ENCODE measurements around the gene CCDC7. TPM values are rescaled to one million over a fixed set of nuclear protein-coding genes. Genes with fewer than 3 reads are reported as not detected.
A peak's percentile ranks its signal among the peaks of the same experiment; 100 is the strongest.

CCDC7 gene
- total and polyA plus RNA-seq, 4 experiments from 2014 or later, result 7.7 to 90.5 (median 41.8) TPM

GRCh38 chr10:32851301-32851700 lies 405.4 kb downstream of the CCDC7 start:
- Histone ChIP-seq H3K36me3 (ENCODE audit: insufficient read depth, low read length) (no peaks in the 10 kb centered on the region), H3K4me1 (ENCODE audit: insufficient read depth, low read length) (no peaks in the 10 kb centered on the region), H3K27me3 (ENCODE audit: insufficient read depth, low read length) (no peaks in the 10 kb centered on the region), H3K9me3 (ENCODE audit: control insufficient read depth in 1 of 2, low read length in 2 of 2) (no peaks in the 10 kb centered on the region), H3K27ac (ENCODE audit: low read depth, low read length) (no peak overlapping the region), H3K4me3 (ENCODE audit: low read length in 2 of 2) (no peak overlapping the region)
- ChIA-PET CTCF (ENCODE audit: partially characterized antibody) (no interaction called here), POLR2A (ENCODE audit: partially characterized antibody) (no interaction called here)
- Mint-ChIP-seq H3K27me3 (no peaks in the 10 kb centered on the region), H3K4me3 (no peak overlapping the region), H3K9me3 (no peaks in the 10 kb centered on the region), H3K36me3 (peaks cover 0 to 6% of the 10 kb centered on the region in 2 donors), H3K4me1 (peaks cover 4 to 9% (median 9%) of the 10 kb centered on the region in 4 donors), H3K27ac (no peak overlapping the region)
- intact Hi-C loops (cut with micrococcal nuclease), result no loop called here
- no peak for DNase-seq

DNA sequence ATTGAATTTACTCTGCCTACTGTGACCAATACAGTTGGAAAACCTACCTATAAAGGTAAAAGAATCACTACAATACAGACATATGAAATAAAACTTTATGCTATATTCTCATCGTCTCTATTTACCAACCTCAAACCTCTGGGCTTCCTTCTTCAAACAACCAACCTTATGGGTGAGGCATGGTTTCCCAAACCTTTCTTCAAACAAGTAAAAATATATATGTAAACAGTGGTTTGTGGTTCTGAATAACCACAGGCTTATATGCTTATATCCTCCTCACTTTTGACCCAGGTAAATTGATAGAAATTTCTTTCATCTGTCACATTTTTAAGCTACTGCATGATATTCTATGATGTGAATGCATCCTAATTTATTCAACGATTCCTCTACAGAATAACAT lies 408.5 kb downstream of the CCDC7 start:
- Mint-ChIP-seq H3K4me1 (peaks cover 4 to 9% (median 9%) of the 10 kb centered on the region in 4 donors), H3K4me3 (peak overlapping the region in 1 of 8 donors; percentile 37), H3K36me3 (peaks cover 0 to 4% of the 10 kb centered on the region in 2 donors), H3K27me3 (no peaks in the 10 kb centered on the region), H3K27ac (no peak overlapping the region), H3K9me3 (peaks cover 0 to 2% (median 0%) of the 10 kb centered on the region in 8 donors)
- Histone ChIP-seq H3K36me3 (ENCODE audit: insufficient read depth, low read length) (no peaks in the 10 kb centered on the region), H3K27me3 (ENCODE audit: insufficient read depth, low read length) (no peaks in the 10 kb centered on the region), H3K4me3 (ENCODE audit: low read length in 2 of 2) (no peak overlapping the region), H3K27ac (ENCODE audit: low read depth, low read length) (no peak overlapping the region), H3K9me3 (ENCODE audit: control insufficient read depth in 1 of 2, low read length in 2 of 2) (no peaks in the 10 kb centered on the region), H3K4me1 (ENCODE audit: insufficient read depth, low read length) (no peaks in the 10 kb centered on the region)
- CTCF ChIA-PET (ENCODE audit: partially characterized antibody), result no interaction called here
- DNase-seq, result peak in 3 of 5 donors; percentile 0 to 14 (median 5)
- intact Hi-C loops (cut with micrococcal nuclease), result no loop called here
- POLR2A ChIA-PET (ENCODE audit: partially characterized antibody), result no interaction called here

GRCh38 chr10:32865170-32865569 lies 419.2 kb downstream of the CCDC7 start:
- CTCF ChIA-PET (ENCODE audit: partially characterized antibody), result no interaction called here
- DNase-seq, result no peak
- peaks cover 0 to 18% (median 7%) of the 10 kb centered on the region in 8 donors for H3K9me3 Mint-ChIP-seq
- POLR2A ChIA-PET (ENCODE audit: partially characterized antibody), result no interaction called here
- H3K27ac Mint-ChIP-seq, result no peak overlapping the region
- intact Hi-C loops (cut with micrococcal nuclease), result no loop called here
- H3K4me3 Mint-ChIP-seq, result no peak overlapping the region
- Histone ChIP-seq H3K4me3 (ENCODE audit: low read length in 2 of 2) (no peak overlapping the region), H3K27me3 (ENCODE audit: insufficient read depth, low read length) (no peaks in the 10 kb centered on the region), H3K4me1 (ENCODE audit: insufficient read depth, low read length) (no peaks in the 10 kb centered on the region), H3K9me3 (ENCODE audit: control insufficient read depth in 1 of 2, low read length in 2 of 2) (no peaks in the 10 kb centered on the region), H3K27ac (ENCODE audit: low read depth, low read length) (no peak overlapping the region), H3K36me3 (ENCODE audit: insufficient read depth, low read length) (no peaks in the 10 kb centered on the region)
- H3K27me3 Mint-ChIP-seq, result no peaks in the 10 kb centered on the region
- no peaks in the 10 kb centered on the region for H3K4me1 Mint-ChIP-seq
- H3K36me3 Mint-ChIP-seq, result no peaks in the 10 kb centered on the region

DNA sequence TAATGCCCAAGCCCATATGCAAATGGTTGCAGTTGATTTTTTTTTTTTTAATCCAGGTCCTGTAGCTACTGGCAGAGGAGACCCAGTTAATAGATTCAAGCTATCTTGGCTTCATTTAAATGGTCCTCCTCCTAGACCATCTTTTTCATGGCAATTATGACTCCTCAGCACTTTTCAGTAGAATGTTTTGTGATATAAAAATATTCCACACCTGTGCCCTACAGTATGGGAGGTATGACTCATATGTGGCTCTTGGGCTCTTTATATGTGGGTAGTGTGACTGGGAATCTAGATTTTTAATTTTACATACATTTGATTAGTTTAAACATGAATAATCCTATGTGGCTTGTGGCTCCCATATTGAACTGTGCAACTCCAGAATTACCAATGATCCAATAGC lies 432.0 kb downstream of the CCDC7 start:
- ChIA-PET CTCF (ENCODE audit: partially characterized antibody) (no interaction called here), POLR2A (ENCODE audit: partially characterized antibody) (no interaction called here)
- Histone ChIP-seq H3K27ac (ENCODE audit: low read depth, low read length) (no peak overlapping the region), H3K9me3 (ENCODE audit: control insufficient read depth in 1 of 2, low read length in 2 of 2) (no peaks in the 10 kb centered on the region), H3K4me3 (ENCODE audit: low read length in 2 of 2) (no peak overlapping the region), H3K36me3 (ENCODE audit: insufficient read depth, low read length) (no peaks in the 10 kb centered on the region), H3K27me3 (ENCODE audit: insufficient read depth, low read length) (no peaks in the 10 kb centered on the region), H3K4me1 (ENCODE audit: insufficient read depth, low read length) (no peaks in the 10 kb centered on the region)
- H3K9me3 Mint-ChIP-seq, result peaks cover 2 to 13% (median 8%) of the 10 kb centered on the region in 8 donors
- H3K4me1 Mint-ChIP-seq, result peaks cover 0 to 2% (median 0%) of the 10 kb centered on the region in 4 donors
- H3K36me3 Mint-ChIP-seq, result peaks cover 7 to 30% of the 10 kb centered on the region in 2 donors
- no peak overlapping the region for H3K27ac Mint-ChIP-seq
- no peak overlapping the region for H3K4me3 Mint-ChIP-seq
- intact Hi-C loops (cut with micrococcal nuclease), result no loop called here
- DNase-seq, result no peak
- peaks cover 0 to 2% of the 10 kb centered on the region in 2 donors for H3K27me3 Mint-ChIP-seq

- ChIA-PET POLR2A (ENCODE audit: partially characterized antibody) (no interaction called here), CTCF (ENCODE audit: partially characterized antibody) (no interaction called here)
- Histone ChIP-seq H3K4me1 (ENCODE audit: insufficient read depth, low read length) (no peaks in the 10 kb centered on the region), H3K27ac (ENCODE audit: low read depth, low read length) (no peak overlapping the region), H3K27me3 (ENCODE audit: insufficient read depth, low read length) (no peaks in the 10 kb centered on the region), H3K9me3 (ENCODE audit: control insufficient read depth in 1 of 2, low read length in 2 of 2) (no peaks in the 10 kb centered on the region), H3K36me3 (ENCODE audit: insufficient read depth, low read length) (no peaks in the 10 kb centered on the region), H3K4me3 (ENCODE audit: low read length in 2 of 2) (no peak overlapping the region)
- Mint-ChIP-seq H3K27me3 (peaks cover 0 to 2% of the 10 kb centered on the region in 2 donors), H3K27ac (no peak overlapping the region), H3K4me3 (no peak overlapping the region), H3K9me3 (peaks cover under 1 to 6% (median 3%) of the 10 kb centered on the region in 8 donors), H3K36me3 (peaks cover 6 to 24% of the 10 kb centered on the region in 2 donors), H3K4me1 (peaks cover 0 to 2% (median 0%) of the 10 kb centered on the region in 4 donors)
- intact Hi-C loops (cut with micrococcal nuclease), result no loop called here
- no peak for DNase-seq
These were observed 432.7 kb downstream of the CCDC7 start for GRCh38 chr10:32878646-32879045.

DNA sequence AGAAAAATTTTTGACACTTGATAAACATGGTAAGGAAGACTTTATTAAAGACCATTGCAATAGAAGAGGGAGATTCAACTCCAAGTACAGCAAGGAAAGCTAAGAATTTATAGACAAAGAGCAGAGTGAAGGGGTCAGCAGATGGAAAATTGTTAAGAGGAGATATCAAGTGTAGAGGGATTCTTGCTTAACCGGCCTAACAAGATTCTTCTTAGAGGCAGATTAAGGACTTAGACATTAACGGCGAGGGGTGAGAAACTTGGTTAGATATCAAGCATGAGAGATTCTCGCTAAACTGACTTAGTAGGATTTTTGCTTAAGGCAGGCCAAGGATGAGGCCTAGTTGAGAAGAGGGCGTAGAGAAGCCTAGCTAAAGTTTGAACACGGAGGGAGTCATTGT lies 436.1 kb downstream of the CCDC7 start:
- Histone ChIP-seq H3K4me3 (ENCODE audit: low read length in 2 of 2) (no peak overlapping the region), H3K27ac (ENCODE audit: low read depth, low read length) (no peak overlapping the region), H3K36me3 (ENCODE audit: insufficient read depth, low read length) (no peaks in the 10 kb centered on the region), H3K27me3 (ENCODE audit: insufficient read depth, low read length) (no peaks in the 10 kb centered on the region), H3K4me1 (ENCODE audit: insufficient read depth, low read length) (no peaks in the 10 kb centered on the region), H3K9me3 (ENCODE audit: control insufficient read depth in 1 of 2, low read length in 2 of 2) (no peaks in the 10 kb centered on the region)
- no peaks in the 10 kb centered on the region for H3K27me3 Mint-ChIP-seq
- H3K4me3 Mint-ChIP-seq, result no peak overlapping the region
- POLR2A ChIA-PET (ENCODE audit: partially characterized antibody), result interaction anchor here (0.7 kb wide), 1 partner anchor 71 kb away, joined by 3 read pairs; no protein-coding TSS in a partner anchor
- intact Hi-C loops (cut with micrococcal nuclease), result no loop called here
- DNase-seq, result no peak
- CTCF ChIA-PET (ENCODE audit: partially characterized antibody), result interaction anchor here (0.7 kb wide), 1 partner anchor 26 kb away, joined by 3 read pairs; no protein-coding TSS in a partner anchor
- H3K27ac Mint-ChIP-seq, result no peak overlapping the region
- H3K36me3 Mint-ChIP-seq, result peaks cover 0 to 16% of the 10 kb centered on the region in 2 donors
- H3K4me1 Mint-ChIP-seq, result peaks cover 0 to 5% (median 0%) of the 10 kb centered on the region in 4 donors
- H3K9me3 Mint-ChIP-seq, result peaks cover 0 to 5% (median 0%) of the 10 kb centered on the region in 8 donors

DNA sequence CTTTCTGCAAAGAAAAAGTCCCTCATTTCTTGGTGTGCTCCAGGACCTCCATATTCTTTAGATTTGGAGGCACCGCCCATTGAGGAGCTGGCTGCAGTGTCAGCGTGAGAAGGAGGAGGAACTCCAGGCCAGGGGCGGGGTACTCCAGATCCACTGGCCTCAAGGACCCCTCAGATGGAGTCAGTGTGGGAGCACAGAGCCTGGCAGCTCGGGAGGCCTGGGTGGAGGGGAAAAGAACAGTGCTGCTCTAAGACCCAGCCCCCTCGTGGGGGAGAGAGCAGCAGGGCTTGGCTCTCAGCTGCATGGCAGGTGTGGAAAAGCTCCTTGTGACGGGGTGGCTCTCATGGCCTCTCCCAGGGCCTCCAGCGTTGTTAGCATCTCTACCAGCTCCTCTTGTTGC lies 441.5 kb downstream of the CCDC7 start:
- Histone ChIP-seq H3K36me3 (ENCODE audit: insufficient read depth, low read length) (no peaks in the 10 kb centered on the region), H3K27ac (ENCODE audit: low read depth, low read length) (no peak overlapping the region), H3K4me3 (ENCODE audit: low read length in 2 of 2) (no peak overlapping the region), H3K4me1 (ENCODE audit: insufficient read depth, low read length) (peaks cover 12% of the 10 kb centered on the region), H3K9me3 (ENCODE audit: control insufficient read depth in 1 of 2, low read length in 2 of 2) (no peaks in the 10 kb centered on the region), H3K27me3 (ENCODE audit: insufficient read depth, low read length) (no peaks in the 10 kb centered on the region)
- DNase-seq, result no peak
- intact Hi-C loops (cut with micrococcal nuclease), result no loop called here
- no peak overlapping the region for H3K27ac Mint-ChIP-seq
- H3K36me3 Mint-ChIP-seq, result peaks cover 0 to 2% of the 10 kb centered on the region in 2 donors
- POLR2A ChIA-PET (ENCODE audit: partially characterized antibody), result interaction anchor here (1.7 kb wide), 1 partner anchor 17 kb away, joined by 3 read pairs; no protein-coding TSS in a partner anchor
- CTCF ChIA-PET (ENCODE audit: partially characterized antibody), result no interaction called here
- H3K4me1 Mint-ChIP-seq, result peaks cover 11 to 27% (median 22%) of the 10 kb centered on the region in 4 donors
- no peaks in the 10 kb centered on the region for H3K27me3 Mint-ChIP-seq
- H3K4me3 Mint-ChIP-seq, result no peak overlapping the region
- peaks cover 0 to 2% (median 0%) of the 10 kb centered on the region in 8 donors for H3K9me3 Mint-ChIP-seq

Data from CD4-positive, alpha-beta memory T cell (primary cell).